GM21515 (cell line): Measurements from ENCODE around the gene PLA2G1B.

Experiments used
- ATAC-seq: cut with Tn5 transposase; IDR thresholded peaks from one replicate; pipeline ENCODE4 v1.9.1; 2021; ENCODE audit not compliant: unreplicated experiment

PLA2G1B gene

GRCh38 chr12:120328228-120328627 lies 649 bp upstream of the PLA2G1B start:
- ATAC-seq, result no peak

GRCh38 chr12:120324841-120325417 lies 2.6 kb downstream of the PLA2G1B start:
- ATAC-seq, result no peak

- no peak for ATAC-seq
These were observed 3.8 kb downstream of the PLA2G1B start for GRCh38 chr12:120323772-120324171.

GRCh38 chr12:120321382-120322202 lies 6.0 kb downstream of the PLA2G1B start:
- no peak for ATAC-seq

- ATAC-seq, result peak; percentile 98
These were observed 10.1 kb downstream of the PLA2G1B start for GRCh38 chr12:120317224-120318105.

- no peak for ATAC-seq
These were observed 10.8 kb downstream of the PLA2G1B start for GRCh38 chr12:120316798-120317223.

GRCh38 chr12:120314220-120314619 lies 13.4 kb downstream of the PLA2G1B start:
- ATAC-seq, result no peak

- ATAC-seq, result peak; percentile 94
These were observed 25.4 kb downstream of the PLA2G1B start, which contains the start of gene SIRT4 for GRCh38 chr12:120301962-120302815. SIRT4 (plus strand) TSS chr12:120302321; CDS start chr12:120303562, 1,241 bp downstream.

GRCh38 chr12:120292661-120293531 lies 34.7 kb downstream of the PLA2G1B start, which contains the start of gene RNU4-1:
RNU4-1 (minus strand) TSS chr12:120293237.
- ATAC-seq, result peak; percentile 41

- peak; percentile 6 for ATAC-seq
These were observed 35.2 kb downstream of the PLA2G1B start for GRCh38 chr12:120292411-120292660.

- ATAC-seq, result no peak
These were observed 36.8 kb downstream of the PLA2G1B start for GRCh38 chr12:120290609-120291305.

GRCh38 chr12:120287491-120287890 lies 40.1 kb downstream of the PLA2G1B start:
- ATAC-seq, result no peak

- ATAC-seq, result no peak
These were observed 40.6 kb downstream of the PLA2G1B start for GRCh38 chr12:120286768-120287490.

GRCh38 chr12:120284381-120284780 lies 43.2 kb downstream of the PLA2G1B start:
- ATAC-seq, result no peak

- ATAC-seq, result no peak
These were observed 44.3 kb downstream of the PLA2G1B start for GRCh38 chr12:120283318-120283717.

GRCh38 chr12:120278137-120279069 lies 49.2 kb downstream of the PLA2G1B start:
- ATAC-seq, result no peak

GRCh38 chr12:120276734-120277133 lies 50.8 kb downstream of the PLA2G1B start:
- ATAC-seq, result no peak
